Uterus (tissue), 2 donors: ENCODE data around the gene GHITM.

Source experiments
- CTCF ChIP-seq, 4 experiments: fragments of 200-600 bp in 2 of 4; fragments of 450-650 bp in 2 of 4; sonication (generic) in 2 of 4; IDR thresholded peaks; one replicate each; pipeline ENCODE4 v1.5.1; 2016 to 2019; ENCODE audit warnings: antibody characterized with exemption in 4 of 4, mild to moderate bottlenecking in 2 of 4, moderate library complexity in 1 of 4
- POLR2A ChIP-seq, 2 donors: fragments of 450-650 bp; IDR thresholded peaks; one replicate each; pipeline ENCODE4 v1.6.1; 2016; ENCODE audit warnings: antibody characterized with exemption in 2 of 2, mild to moderate bottlenecking in 1 of 2, moderate library complexity in 1 of 2

- no peak for TF ChIP-seq CTCF (IDR thresholded peaks at IDR 0.05)
- no peak for TF ChIP-seq POLR2A (IDR thresholded peaks at IDR 0.05)
These were observed 1.5 kb upstream of the GHITM start for GRCh38 chr10:84137811-84138210.
